ENCODE results near the gene AOC2. TPM values are rescaled to one million over a fixed set of nuclear protein-coding genes. Genes with fewer than 3 reads are reported as not detected.

Gene AOC2
- total and polyA plus RNA-seq, 4 donors = 0.17 to 2.4 (median 0.41) TPM

GRCh38 chr17:42893359-42893758 lies 49.0 kb downstream of the AOC2 start:
- H3K36me3 ChIP-seq (ENCODE audit: control insufficient read depth in 4 of 4, insufficient read depth in 3 of 4, low read depth in 1 of 4, low read length in 3 of 4) = no peaks in the 10 kb centered on the region
- H3K4me3 ChIP-seq (ENCODE audit: low read depth in 1 of 3, low read length in 3 of 3) = peak overlapping the region in 1 of 3 donors; percentile 31
- peak overlapping the region; percentile 10 to 50 for H3K9ac ChIP-seq (ENCODE audit: low read depth in 1 of 2, low read length in 2 of 2)
- peak overlapping the region; percentile 78 to 90 for H3K27ac ChIP-seq (ENCODE audit: low read depth in 1 of 2, low read length in 2 of 2)
- TF ChIP-seq EGR1 (IDR thresholded peaks at IDR 0.05; ENCODE audit: low read depth in 2 of 2) (no peak), HNF4G (IDR thresholded peaks at IDR 0.05) (no peak), ZBTB33 (IDR thresholded peaks at IDR 0.05) (no peak), TAF1 (conservative IDR thresholded peaks at IDR 0.05) (no peak), FOXA2 (IDR thresholded peaks at IDR 0.05) (no peak), RXRA (IDR thresholded peaks at IDR 0.05) (no peak), SP1 (IDR thresholded peaks at IDR 0.05) (no peak), NR2F2 (IDR thresholded peaks at IDR 0.05) (no peak), HNF4A (conservative IDR thresholded peaks at IDR 0.05) (no peak), YY1 (IDR thresholded peaks at IDR 0.05) (no peak), GABPA (IDR thresholded peaks at IDR 0.05 in 1 of 2, conservative IDR thresholded peaks at IDR 0.05 in 1 of 2) (no peak), RAD21 (IDR thresholded peaks at IDR 0.05) (no peak), FOXA1 (IDR thresholded peaks at IDR 0.05) (no peak), JUND (IDR thresholded peaks at IDR 0.05) (no peak)
- TF ChIP-seq, protein P1, sequence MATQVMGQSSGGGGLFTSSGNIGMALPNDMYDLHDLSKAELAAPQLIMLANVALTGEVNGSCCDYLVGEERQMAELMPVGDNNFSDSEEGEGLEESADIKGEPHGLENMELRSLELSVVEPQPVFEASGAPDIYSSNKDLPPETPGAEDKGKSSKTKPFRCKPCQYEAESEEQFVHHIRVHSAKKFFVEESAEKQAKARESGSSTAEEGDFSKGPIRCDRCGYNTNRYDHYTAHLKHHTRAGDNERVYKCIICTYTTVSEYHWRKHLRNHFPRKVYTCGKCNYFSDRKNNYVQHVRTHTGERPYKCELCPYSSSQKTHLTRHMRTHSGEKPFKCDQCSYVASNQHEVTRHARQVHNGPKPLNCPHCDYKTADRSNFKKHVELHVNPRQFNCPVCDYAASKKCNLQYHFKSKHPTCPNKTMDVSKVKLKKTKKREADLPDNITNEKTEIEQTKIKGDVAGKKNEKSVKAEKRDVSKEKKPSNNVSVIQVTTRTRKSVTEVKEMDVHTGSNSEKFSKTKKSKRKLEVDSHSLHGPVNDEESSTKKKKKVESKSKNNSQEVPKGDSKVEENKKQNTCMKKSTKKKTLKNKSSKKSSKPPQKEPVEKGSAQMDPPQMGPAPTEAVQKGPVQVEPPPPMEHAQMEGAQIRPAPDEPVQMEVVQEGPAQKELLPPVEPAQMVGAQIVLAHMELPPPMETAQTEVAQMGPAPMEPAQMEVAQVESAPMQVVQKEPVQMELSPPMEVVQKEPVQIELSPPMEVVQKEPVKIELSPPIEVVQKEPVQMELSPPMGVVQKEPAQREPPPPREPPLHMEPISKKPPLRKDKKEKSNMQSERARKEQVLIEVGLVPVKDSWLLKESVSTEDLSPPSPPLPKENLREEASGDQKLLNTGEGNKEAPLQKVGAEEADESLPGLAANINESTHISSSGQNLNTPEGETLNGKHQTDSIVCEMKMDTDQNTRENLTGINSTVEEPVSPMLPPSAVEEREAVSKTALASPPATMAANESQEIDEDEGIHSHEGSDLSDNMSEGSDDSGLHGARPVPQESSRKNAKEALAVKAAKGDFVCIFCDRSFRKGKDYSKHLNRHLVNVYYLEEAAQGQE (IDR thresholded peaks at IDR 0.05) = no peak
- TF ChIP-seq, protein P2, sequence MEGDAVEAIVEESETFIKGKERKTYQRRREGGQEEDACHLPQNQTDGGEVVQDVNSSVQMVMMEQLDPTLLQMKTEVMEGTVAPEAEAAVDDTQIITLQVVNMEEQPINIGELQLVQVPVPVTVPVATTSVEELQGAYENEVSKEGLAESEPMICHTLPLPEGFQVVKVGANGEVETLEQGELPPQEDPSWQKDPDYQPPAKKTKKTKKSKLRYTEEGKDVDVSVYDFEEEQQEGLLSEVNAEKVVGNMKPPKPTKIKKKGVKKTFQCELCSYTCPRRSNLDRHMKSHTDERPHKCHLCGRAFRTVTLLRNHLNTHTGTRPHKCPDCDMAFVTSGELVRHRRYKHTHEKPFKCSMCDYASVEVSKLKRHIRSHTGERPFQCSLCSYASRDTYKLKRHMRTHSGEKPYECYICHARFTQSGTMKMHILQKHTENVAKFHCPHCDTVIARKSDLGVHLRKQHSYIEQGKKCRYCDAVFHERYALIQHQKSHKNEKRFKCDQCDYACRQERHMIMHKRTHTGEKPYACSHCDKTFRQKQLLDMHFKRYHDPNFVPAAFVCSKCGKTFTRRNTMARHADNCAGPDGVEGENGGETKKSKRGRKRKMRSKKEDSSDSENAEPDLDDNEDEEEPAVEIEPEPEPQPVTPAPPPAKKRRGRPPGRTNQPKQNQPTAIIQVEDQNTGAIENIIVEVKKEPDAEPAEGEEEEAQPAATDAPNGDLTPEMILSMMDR (IDR thresholded peaks at IDR 0.05; ENCODE audit: low read depth, low read length, missing input control) = no peak
- TF ChIP-seq, protein P3, sequence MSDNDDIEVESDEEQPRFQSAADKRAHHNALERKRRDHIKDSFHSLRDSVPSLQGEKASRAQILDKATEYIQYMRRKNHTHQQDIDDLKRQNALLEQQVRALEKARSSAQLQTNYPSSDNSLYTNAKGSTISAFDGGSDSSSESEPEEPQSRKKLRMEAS (IDR thresholded peaks at IDR 0.05) = no peak
- TF ChIP-seq, protein P4, sequence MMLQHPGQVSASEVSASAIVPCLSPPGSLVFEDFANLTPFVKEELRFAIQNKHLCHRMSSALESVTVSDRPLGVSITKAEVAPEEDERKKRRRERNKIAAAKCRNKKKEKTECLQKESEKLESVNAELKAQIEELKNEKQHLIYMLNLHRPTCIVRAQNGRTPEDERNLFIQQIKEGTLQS (IDR thresholded peaks at IDR 0.05) = no peak
- H3K9me3 ChIP-seq (ENCODE audit: control insufficient read depth in 4 of 4, low read length in 3 of 4) = no peaks in the 10 kb centered on the region
- WGBS = 35% methylated on average over 4 of the region's 4 CpGs
- no peaks in the 10 kb centered on the region for H3K27me3 ChIP-seq (ENCODE audit: control insufficient read depth in 4 of 4, insufficient read depth in 4 of 4, low read length in 3 of 4)
- no peak for DNase-seq (ENCODE audit: low spot score)
- H3K4me1 ChIP-seq (ENCODE audit: control insufficient read depth in 4 of 4, insufficient read depth in 4 of 4, low read length in 3 of 4) = peaks cover 19 to 54% (median 38%) of the 10 kb centered on the region in 4 donors

Measured in liver (tissue), 9 donors.